NB4 (cell line): Measurements from ENCODE around the gene RANBP3.

Experiments
- CTCF ChIP-seq: IDR thresholded peaks from one replicate; pipeline ENCODE4 v1.5.1; 2012; ENCODE audit warnings: low read depth, low read length
- POLR2A ChIP-seq: IDR thresholded peaks from 2 replicates; pipeline ENCODE4 v1.6.1; 2011; ENCODE audit warnings: mild to moderate bottlenecking; ENCODE audit not compliant: insufficient read length; ENCODE audit errors: extremely low read depth
- TF ChIP-seq, protein P1 (sequence below): IDR thresholded peaks from 2 replicates; pipeline ENCODE4 v1.6.1; 2011; ENCODE audit warnings: low read depth, low read length

DNA sequence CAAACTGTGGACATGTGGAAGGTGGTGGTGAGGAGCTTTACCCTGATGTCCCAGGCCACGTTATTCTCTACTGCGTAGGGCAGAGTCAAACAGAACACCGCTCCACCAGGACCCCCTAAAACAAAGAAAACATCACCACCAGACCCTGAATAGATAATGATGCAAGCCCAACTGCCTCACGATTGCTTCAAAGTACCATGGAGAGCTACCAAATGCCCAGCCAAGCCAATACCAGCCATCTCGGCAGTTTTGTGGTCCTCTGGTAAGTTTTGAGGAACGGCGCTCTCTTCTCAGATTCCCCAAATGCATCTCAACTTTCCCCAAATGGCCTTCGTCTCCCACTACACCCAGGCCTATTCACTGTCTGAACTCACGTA is 5.6 kb downstream of the RANBP3 start:
- TF ChIP-seq CTCF: no peak
- no peak for TF ChIP-seq POLR2A
- TF ChIP-seq, protein P1, sequence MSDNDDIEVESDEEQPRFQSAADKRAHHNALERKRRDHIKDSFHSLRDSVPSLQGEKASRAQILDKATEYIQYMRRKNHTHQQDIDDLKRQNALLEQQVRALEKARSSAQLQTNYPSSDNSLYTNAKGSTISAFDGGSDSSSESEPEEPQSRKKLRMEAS: no peak
